Middle frontal gyrus (tissue), 1 donor: ENCODE results near the gene HOXB7.
A peak's percentile ranks its signal among the peaks of the same experiment; 100 is the strongest.

Source experiments
- DNase-seq: peaks from one replicate; pipeline ENCODE4 v3.0.0-alpha.2; 2015; ENCODE audit warnings: low spot score; ENCODE audit errors: extremely low spot score

The HOXB7 gene

DNA sequence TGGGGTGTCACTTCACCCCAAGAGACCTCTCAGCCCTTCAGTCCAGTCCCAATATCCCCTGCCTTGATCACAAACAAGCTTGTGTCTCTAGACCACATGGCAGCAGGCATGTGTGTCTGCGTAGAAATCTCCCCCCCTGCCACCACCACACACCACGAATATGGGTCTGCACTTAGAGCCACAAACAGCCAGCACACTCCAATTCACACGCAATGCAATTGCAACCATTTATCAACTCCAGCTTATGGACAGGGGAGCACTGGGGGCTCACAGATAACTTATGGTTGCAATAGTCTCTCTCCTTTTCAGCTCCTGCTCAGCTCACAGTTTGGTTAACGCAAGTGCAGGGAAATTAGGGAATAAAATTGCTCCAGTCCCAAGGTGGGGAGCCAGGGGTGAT, 12.8 kb upstream of the HOXB7 start:
- no peak for DNase-seq

DNA sequence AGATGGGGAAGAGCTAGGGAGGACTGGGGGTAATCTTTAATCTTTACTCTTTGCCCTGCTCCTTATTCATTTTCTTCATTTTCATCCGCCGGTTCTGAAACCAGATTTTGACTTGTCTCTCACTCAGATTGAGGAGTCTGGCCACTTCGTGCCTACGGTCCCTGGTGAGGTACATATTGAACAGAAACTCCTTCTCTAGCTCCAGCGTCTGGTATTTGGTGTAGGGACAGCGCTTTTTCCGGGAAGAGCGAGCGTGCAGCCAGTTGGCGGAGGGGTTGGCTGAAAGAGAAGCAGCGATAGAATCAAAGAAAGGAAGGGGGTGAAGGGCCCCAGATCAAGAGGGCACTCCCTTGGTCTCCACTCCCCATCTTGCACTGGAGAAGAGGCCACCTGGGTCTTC, 12.0 kb upstream of the HOXB7 start:
- no peak for DNase-seq

DNA sequence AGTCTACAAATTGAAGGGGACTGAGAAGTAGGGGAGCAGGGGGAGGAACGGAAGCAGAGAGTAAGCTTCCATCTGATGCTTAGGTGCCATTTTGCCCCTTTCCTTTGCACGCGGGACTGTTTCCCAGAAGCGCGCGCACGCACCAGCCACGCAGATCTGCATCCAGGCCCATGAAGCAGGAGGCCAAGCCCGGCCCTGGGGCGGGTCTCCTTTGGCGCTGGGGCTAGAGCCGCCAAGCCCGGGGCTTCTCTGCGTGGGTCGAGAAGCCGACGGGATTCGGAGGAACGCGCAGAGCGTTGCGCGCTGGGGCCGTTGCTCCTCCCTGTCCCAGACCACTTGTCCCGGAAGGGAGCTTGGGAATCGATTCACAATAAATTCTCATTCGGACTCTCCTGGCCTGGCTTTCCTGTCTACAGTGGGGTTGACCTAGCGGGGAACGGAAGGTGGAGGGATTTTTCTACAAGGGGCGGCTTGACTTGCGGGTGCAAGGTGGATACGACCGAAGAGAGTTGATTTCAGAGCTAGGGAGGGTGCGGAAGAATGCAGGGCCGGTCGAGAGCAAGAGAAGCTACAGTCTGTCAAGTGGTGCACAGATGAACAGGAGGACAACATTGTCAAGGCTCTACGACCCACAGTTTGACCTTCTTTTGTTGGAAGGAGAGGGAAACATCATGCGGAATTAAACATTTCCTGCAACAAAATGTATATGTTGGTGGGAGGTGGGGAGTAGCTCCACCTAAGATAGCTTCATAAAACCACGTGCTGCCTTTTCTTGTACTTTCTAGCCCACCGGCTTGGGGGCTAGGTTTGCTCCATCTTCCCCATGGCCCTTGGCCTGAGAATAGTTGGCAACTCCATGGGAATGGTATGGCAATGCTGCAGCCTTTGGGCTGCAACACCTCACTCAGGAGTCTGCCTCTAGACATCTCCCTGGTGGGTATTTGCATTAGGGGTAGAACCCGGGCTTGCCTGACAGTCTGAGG, 10.9 kb upstream of the HOXB7 start:
- no peak for DNase-seq

DNA sequence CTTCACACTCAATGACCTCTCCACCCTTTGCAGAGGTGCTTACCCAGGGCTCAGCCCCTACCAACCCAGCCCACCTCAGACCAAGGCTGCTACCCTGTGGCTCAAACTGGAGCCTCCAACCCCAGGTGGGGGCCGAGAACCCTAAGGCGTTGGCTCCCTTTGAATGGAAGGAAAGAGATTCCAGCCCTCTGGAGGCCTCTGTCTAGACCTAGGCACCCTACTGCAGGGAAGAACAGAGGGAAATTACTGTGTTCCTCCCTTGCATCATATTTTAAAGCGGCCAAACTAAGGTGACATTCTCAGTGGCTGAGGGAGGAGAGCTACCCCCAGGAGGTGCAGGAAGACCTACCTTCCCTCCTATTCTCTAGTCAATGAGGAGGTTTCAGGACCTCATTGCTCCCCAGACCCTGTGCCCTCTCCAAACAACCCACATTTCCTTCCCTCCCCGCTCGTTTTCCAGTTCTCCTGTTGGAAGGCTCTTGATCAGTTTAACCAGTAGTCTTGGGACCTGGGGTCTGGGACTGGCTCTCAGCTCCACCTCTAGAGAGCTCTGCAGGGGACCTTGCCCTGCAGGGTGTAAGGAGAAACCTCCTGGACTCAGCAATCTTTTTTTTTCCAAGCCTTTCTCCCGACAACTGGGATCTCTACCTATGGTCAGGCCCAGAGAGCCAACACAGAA, 9.8 kb upstream of the HOXB7 start:
- no peak for DNase-seq

DNA sequence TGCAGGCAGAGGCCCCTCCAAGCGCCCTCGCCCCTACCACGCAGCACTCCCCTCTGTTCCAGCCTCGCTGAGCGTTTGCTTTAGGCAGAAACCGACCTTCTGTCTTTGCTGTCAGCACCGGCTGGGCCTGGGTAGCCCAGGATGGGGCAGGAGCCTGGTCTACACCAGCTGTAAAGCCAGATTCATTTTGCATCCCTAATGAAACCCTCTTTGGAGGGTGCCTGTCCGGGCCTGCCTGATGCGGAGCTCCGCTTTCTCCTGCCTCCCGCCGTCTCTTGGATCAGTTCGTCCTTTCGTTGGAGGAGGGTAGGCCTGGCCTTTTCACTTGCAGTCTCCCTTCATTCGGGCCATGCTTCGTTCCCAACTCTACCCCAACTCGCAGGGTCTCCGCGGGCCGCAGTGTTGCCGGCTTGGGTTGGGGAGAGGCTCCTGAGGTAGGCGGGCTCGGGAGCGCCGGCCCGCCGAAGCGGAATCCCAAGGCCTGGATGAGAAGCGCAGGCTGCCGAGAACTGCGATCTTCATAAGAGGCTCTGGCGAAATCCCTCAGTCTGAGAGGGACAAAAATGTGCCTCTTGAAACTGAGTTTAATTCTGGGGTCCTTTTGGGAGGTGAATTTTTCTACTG, 9.1 kb upstream of the HOXB7 start:
- DNase-seq, result no peak

DNA sequence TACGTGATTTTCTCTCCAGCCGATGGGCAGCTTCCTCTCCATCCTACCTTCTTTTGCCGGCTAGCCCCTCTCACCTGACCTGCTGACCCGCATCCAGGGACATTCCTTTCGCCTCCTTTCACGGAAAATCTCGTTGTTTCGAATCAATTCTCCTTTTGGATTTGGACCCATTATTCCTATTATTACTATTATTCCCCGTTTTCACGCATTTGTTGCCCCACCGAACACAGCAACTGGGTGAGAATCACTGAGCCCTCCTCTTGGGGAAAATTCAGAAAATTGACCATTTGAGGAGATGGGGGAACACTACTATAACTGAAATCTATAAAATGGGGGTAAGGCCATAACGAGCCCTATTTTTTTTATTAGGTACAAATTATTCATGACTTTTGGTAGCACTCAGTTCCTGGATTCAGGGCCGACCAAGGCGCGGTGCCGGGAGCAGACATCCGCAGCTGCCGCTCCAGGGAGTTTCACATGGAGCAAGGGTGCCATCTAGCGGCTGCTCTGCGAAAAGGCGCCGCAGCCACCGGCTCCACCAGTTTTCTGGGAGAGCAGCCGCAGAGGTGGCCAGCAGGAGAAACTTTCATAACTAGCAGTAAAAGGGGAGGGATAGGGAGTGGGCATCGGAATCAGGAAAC, 7.6 kb upstream of the HOXB7 start:
- DNase-seq, result peak; percentile 62

DNA sequence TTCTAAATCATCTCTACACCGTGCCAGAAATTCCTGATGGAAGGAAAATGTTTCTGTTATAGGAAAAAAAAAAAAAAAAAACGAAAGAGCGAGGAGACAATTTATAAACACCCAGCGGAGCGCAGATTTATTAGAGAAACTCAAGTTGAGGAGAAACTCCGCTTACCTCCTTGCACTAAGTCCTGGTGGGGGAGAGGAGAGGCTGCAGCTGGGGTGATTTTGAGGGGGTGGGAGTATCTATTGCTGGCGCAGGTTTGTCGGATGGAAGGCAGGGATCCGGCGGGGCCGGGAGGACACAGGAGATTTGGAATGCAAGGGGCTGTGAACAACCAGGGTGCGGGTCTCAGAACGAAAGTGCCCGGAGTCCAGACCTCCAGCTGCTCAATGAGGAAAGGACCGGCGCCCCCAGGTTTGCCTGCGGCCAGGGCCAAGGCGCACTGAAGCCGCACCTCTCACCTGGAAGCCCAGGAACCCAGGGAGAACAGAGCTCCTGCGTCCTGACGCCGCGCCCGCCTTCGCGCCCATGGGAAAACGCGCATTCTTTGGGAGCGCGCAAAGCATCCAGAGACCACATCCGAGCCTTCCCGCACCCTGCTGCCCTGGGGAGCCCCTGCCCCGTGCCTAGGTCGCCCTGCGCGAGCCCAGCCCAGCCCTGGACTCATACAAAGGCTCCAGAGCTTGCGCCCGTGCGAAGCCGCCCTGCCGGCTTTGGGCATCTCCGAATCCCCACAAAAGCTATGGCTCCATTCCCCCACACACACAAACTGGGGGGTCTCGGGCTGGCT, 6.8 kb upstream of the HOXB7 start:
- DNase-seq, result no peak

DNA sequence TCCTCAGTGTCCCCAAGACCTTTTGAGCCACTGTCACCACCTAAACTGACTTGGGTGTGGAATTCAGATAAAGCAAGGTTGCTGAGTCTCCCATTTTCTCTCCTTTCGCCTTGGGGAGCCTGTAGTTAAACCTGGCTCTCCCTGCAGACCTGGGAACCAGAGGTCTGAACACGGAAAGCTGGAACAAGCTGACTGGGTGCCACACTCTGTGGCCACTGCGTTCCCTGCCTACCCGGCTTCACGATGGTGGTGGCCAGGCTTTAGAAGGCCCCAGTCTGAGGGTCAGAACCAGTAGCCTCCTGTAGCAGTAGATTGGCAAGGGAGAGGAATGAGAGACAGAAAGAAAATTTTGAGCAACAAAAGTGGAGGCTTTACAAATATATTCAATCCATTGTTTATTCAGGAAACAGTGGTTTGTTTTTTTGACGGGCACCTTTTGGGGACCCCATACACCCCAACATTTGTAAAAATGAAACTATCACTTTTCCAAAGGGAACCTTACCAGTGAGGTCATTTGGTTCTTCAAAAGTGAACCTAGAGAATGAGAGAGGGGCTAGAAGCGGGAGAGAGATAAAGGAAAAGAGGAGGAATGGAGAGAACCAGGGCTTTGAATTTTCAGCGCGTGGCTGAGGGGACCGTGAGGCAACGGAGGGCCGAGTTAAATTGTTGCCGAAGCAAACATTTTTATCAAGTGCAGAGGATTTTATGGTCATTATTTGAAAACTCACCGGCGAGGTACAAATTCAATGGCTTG, 6.1 kb upstream of the HOXB7 start:
- no peak for DNase-seq

DNA sequence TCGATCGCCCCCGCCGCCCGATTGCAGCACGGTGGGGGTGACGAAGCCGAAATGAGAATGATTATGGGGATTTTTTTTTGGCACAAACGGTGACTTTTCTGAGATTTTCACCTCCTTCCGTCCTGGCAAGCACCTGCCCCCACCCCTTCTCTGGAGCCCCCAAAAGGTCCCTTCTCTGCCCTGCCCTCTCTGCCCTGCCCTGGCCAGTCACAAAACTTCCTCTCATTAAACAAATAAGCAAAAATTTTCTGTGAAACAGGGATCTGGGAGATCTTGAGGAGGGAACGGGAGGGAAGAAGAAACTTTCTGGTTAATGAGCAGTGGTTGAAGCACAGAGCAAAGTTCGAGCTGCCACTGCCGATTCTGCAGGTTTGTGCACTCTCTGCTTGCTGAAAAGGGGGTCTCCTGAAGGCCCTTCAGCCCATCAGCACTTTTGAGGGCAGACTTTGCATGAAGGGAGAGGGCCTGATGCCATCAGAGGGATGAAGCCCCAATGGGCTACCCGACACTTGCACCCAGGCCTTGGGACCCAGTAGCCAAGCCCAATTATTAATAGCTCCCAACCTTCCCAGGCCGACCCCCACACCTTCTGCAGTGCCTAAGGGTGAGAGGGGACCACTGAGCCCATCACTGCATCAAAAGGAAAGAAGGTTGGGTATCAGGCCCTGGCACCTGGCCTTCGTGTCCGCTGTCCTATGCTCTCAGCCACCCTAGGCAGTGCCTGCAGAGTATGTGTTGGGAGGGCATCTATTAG, 5.3 kb upstream of the HOXB7 start:
- no peak for DNase-seq

DNA sequence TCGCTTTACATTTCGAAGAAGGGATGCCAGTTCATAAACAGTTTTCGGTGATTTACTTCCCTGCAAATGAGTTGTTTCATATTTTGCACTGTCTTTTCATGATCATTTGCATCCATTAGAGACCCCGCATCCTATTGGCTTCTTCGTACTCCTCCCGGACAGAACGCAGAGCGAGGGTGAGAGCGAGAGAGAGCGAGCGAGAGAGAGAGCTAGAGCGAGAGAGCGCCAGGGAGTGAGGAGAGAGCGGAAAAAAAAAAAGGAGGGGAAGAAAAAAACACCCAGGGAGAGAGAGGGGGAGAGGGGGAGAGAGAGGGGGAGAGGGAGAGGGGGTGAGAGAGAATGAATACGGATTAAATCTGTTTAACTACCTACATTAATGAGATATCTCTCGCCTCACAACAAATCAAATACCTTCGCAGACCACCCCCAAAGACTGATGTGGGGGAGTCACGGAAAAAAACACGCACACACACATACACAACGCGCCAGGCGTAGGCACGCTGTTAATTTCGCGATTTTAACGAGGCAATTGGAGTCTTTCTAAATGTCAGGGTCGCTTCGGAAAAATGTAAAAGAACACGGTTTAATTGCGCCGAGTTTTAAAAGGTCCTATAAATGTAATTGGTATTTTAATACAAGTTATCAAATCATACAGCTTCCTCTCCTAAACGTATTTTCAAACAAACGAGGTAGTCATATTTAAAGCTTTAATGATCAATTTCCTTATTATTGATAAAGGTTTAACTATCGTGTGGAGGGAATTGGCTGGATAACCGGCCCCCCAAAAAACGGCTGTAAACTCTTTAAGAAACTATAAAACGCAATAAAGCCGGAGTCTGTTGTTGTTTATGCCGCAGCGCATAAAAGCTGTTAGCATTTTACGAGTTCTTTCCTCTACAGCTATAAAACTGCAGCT, 4.5 kb upstream of the HOXB7 start, which contains the start of gene HOXB8:
Gene HOXB8, minus strand, starts transcription at position 246 of the 916 bp plus-strand sequence. CDS start 588 bp downstream, outside the sequence.
- no peak for DNase-seq

DNA sequence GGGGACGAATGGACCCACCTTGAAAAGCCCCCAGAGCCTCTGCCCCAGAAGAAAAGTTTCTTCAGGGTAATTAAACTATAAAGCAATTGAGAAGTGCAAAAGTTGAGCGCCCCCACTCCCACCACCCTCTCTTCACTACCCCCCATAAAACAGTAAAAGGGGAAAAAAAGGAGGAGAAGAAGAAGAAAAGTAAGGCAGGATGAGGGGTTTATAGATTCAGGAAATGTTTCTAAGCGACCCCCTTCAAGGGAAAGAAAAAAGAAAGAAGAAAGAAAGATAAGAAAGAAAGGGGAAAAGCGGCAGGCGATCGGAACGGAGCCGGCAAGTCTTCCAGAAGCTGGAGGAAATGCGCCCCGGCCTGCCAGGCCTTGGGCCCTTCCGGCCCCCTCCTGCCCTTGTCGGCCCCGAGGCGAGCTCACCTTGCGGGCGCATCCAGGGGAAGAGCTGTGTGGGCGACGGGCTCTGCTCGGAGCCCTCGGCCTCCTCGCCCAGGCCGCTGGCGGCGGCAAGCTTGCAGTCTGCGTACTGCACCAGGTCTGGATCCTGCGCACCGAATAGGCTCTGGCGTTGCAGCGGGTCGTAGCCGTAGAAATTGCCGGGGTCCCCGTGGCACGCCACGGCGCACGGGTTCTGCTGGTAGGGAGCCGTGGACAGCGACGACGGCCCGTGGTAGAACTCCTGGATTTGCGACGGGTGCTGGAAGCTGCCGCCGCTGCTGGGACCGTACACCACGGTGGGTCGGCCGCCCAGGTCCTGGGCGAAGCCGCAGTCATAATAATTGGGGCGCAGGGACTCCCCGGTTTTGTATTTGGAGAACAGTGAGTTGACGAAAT, 3.3 kb upstream of the HOXB7 start:
- DNase-seq, result no peak

DNA sequence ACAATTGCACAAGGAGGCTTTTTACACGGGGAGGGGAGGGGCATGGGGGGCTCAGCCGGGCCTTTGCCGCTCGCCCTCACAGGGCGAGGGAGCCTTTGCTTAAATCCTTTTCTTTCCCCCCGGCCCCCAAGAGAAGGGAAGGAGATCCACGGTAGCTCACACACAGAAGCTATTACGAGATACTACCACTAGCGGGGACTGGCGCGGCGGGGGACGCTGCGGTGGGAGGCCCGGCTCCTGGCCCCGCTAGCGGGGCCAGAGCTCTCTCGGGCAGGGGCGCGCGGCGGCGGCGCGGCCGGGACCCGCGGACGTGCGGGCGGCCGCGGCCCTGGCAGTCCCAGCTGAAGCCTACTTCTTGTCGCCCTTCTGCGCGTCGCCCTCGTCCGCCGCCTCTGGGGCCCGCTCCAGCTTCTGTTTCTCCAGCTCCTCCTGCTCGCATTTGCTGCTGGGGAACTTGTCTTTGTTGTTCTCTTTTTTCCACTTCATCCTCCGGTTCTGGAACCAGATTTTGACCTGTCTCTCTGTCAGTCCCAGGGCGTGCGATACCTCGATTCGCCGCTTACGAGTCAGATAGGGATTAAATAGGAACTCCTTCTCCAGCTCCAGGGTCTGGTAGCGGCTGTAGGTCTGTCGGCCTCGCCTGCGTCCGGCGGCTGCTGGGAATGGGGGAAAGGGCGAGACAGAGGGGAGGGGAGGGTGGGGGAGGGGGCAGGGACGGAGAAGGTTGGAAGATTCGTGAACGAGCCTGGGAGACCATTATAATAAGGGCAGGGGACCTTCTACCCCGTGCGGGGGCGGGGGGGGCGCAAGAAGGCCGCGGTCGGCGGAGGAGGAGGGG, 2.3 kb upstream of the HOXB7 start:
- no peak for DNase-seq

DNA sequence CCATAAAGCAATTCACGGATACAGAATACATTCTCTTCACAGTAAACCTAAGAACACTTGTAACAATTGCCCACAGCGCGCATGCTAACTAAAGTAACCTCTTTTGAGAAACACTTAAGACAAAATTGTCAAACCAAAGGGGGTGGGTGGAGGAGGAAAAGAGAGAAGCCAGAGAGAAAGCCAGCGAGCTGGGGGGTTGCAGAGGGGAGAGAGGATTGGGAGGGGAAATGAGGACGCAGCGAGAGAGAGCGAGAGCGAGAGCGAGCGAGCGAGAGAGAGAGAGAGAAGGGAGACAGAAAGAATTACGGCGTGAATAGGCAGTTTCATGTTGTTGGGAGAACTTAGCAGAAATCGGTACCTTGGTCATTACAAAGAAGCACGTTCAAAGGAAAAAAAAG, 1.6 kb upstream of the HOXB7 start:
- no peak for DNase-seq

DNA sequence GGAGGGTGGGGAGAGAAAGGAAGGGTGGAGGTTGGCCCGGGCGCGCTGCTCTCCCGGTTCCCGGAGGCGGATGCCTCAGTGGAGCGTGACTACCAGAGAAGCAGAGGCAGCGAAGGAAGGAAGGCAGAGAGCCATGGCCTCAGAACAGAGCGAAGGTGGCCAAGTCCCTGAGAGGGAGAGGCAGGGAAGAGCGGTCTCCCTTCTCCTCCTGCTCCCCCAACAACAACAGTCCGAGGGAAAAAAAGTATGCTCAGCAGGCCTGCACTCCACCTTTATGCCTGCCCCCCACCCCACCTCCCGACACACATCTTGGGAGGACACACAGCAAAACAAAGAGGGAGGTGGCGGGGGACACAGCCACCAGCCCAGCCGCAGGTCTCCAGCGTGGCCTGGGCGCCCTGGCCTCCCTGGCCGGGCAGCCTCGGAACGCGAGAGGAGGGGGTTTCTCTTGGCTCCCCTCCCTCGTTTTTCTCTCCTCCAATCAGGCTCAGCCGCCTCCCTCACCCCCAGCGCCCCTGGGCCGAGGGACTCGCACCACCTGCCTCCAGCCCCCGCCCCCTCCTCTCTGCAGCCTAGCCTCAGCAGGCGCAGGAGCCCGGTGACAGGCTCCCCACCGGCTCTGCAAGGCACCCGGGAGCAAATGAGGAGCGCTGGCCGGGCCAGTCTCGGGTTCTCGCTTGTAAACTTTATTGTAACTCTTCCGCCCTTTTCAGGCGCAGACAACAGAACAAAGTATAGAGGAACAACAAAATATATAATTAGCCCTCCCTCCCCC, 1.1 kb upstream of the HOXB7 start:
- DNase-seq, result no peak

DNA sequence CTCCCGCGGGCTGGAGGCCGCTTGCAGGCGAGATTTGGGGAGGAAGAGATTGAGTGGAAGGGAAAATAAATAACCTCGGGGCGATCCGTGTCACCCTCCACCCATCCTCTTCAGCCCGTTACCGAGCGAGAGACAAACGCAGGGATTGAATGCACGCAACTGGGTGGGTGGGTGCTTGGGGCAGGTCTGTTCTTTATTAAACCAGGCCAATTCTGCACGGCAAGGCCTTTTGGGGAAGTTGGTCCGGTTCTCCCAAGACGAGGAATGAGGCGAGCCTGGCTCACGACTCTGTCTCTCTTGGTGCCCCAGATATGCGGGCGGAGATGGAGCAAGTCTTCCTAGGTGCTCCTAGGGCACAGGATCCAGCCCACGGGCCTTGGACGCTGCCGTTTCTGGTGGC, 396 bp upstream of the HOXB7 start:
- no peak for DNase-seq
